IPS-11a (cell line): ENCODE measurements around the gene SPATA31D3.
"Not testable (repeated sequence)": the region's sequence is repeated elsewhere in the genome, so short reads cannot be mapped to it uniquely, and the experiment has no call there.

ENCODE experiments used
- H3K4me3 ChIP-seq: one replicate; pipeline ENCODE4 v1.5.1; 2013; ENCODE audit warnings: low read depth, low read length, control low read depth

The SPATA31D3 gene

GRCh38 chr9:81976351-81976750, 33.1 kb downstream of the SPATA31D3 start:
- no peak overlapping the region for H3K4me3 ChIP-seq

- no peak overlapping the region for H3K4me3 ChIP-seq
Observed at GRCh38 chr9:81979196-81979595, 35.9 kb downstream of the SPATA31D3 start.

GRCh38 chr9:81980568-81980967, 37.3 kb downstream of the SPATA31D3 start:
- H3K4me3 ChIP-seq = no peak overlapping the region

- H3K4me3 ChIP-seq = no peak overlapping the region
Observed at GRCh38 chr9:81981883-81982282, 38.6 kb downstream of the SPATA31D3 start.

- no peak overlapping the region for H3K4me3 ChIP-seq
Observed at GRCh38 chr9:81984928-81985327, 41.6 kb downstream of the SPATA31D3 start.

GRCh38 chr9:81986051-81986450, 42.8 kb downstream of the SPATA31D3 start:
- H3K4me3 ChIP-seq = no peak overlapping the region

- not testable (repeated sequence) for H3K4me3 ChIP-seq
Observed at GRCh38 chr9:81988472-81988871, 45.2 kb downstream of the SPATA31D3 start, which contains the start of gene SPATA31D1. Gene SPATA31D1, plus strand, starts transcription at chr9:81988772. Its CDS starts 47 bp downstream, at chr9:81988819.

- H3K4me3 ChIP-seq = no peak overlapping the region
Observed at GRCh38 chr9:81989700-81990099, 46.4 kb downstream of the SPATA31D3 start.

- no peak overlapping the region for H3K4me3 ChIP-seq
Observed at GRCh38 chr9:81993656-81994055, 50.4 kb downstream of the SPATA31D3 start.
